Tibial nerve (tissue), 4 donors: ENCODE measurements around the gene PTGIS. TPM values are rescaled to one million over a fixed set of nuclear protein-coding genes. Genes with fewer than 3 reads are reported as not detected.

Experiments used
- DNase-seq, 2 donors: peaks; one replicate each; pipeline ENCODE4 v3.0.0-alpha.2; 2019; ENCODE audit warnings: low spot score in 2 of 2
- H3K27ac ChIP-seq, 4 donors: fragments of 200-600 bp; sonication (generic) in 3 of 4; one replicate each; pipeline ENCODE4 v1.5.1; 2017 to 2019; ENCODE audit warnings: mild to moderate bottlenecking in 1 of 4
- H3K27me3 ChIP-seq, 2 donors: fragments of 200-600 bp; sonication (generic) in 1 of 2; one replicate each; pipeline versions ENCODE4 v1.5.1 to v1.6.0; 2017 to 2019
- H3K36me3 ChIP-seq, 3 donors: fragments of 200-600 bp; sonication (generic); one replicate each; pipeline ENCODE4 v1.5.1; 2018 to 2019
- H3K4me1 ChIP-seq, 4 donors: fragments of 200-600 bp; sonication (generic) in 3 of 4; one replicate each; pipeline ENCODE4 v1.5.1; 2017 to 2019
- H3K4me3 ChIP-seq, 4 donors: fragments of 200-600 bp; sonication (generic) in 3 of 4; one replicate each; pipeline ENCODE4 v1.5.1; 2017 to 2019; ENCODE audit warnings: mild to moderate bottlenecking in 1 of 4, moderate library complexity in 1 of 4
- H3K9me3 ChIP-seq, 4 donors: fragments of 200-600 bp; sonication (generic) in 3 of 4; one replicate each; pipeline ENCODE4 v1.5.1; 2017 to 2019
- EP300 ChIP-seq, 2 donors: sonication (generic); formaldehyde crosslinking; IDR thresholded peaks; one replicate each; pipeline ENCODE4 v1.6.1; 2017; ENCODE audit warnings: antibody characterized with exemption in 2 of 2, mild to moderate bottlenecking in 1 of 2
- POLR2A ChIP-seq, 2 donors: fragments of 450-650 bp; IDR thresholded peaks; one replicate each; pipeline ENCODE4 v1.6.1; 2017; ENCODE audit warnings: antibody characterized with exemption in 2 of 2, mild to moderate bottlenecking in 2 of 2, moderate library complexity in 2 of 2
- WGBS, 2 donors: methylation state at CpG; one replicate each; pipeline ENCODE4 v1.1.5; 2018; 5-methylcytosine and 5-hydroxymethylcytosine counted together
- total RNA-seq, 4 donors: library from RNA; depleted of rRNA; stranded (reverse); fragments of >200 nt; gene quantifications; one replicate each; pipeline ENCODE4 v1.1.0, GENCODE V29; 2016
- TF ChIP-seq, protein P1 (sequence below), 5 experiments: fragments of 200-600 bp in 3 of 5; fragments of 450-650 bp in 2 of 5; sonication (generic) in 3 of 5; IDR thresholded peaks; one replicate each; pipeline ENCODE4 v1.5.1; 2016 to 2019; ENCODE audit warnings: antibody characterized with exemption in 5 of 5, mild to moderate bottlenecking in 3 of 5, moderate library complexity in 2 of 5

PTGIS gene
- total RNA-seq, 4 donors from 2014 or later: 31.5 to 92.4 (median 47.5) TPM

- TF ChIP-seq, protein P1, sequence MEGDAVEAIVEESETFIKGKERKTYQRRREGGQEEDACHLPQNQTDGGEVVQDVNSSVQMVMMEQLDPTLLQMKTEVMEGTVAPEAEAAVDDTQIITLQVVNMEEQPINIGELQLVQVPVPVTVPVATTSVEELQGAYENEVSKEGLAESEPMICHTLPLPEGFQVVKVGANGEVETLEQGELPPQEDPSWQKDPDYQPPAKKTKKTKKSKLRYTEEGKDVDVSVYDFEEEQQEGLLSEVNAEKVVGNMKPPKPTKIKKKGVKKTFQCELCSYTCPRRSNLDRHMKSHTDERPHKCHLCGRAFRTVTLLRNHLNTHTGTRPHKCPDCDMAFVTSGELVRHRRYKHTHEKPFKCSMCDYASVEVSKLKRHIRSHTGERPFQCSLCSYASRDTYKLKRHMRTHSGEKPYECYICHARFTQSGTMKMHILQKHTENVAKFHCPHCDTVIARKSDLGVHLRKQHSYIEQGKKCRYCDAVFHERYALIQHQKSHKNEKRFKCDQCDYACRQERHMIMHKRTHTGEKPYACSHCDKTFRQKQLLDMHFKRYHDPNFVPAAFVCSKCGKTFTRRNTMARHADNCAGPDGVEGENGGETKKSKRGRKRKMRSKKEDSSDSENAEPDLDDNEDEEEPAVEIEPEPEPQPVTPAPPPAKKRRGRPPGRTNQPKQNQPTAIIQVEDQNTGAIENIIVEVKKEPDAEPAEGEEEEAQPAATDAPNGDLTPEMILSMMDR (IDR thresholded peaks at IDR 0.05): no peak
- TF ChIP-seq EP300 (IDR thresholded peaks at IDR 0.05): no peak
- TF ChIP-seq POLR2A (IDR thresholded peaks at IDR 0.05): no peak
- peaks cover 0 to under 1% (median 0%) of the 10 kb centered on the region in 4 donors for H3K4me1 ChIP-seq
- H3K9me3 ChIP-seq: peaks cover 0 to 8% (median 0%) of the 10 kb centered on the region in 4 donors
- no peak overlapping the region for H3K27ac ChIP-seq
- peaks cover 0 to 5% (median 0%) of the 10 kb centered on the region in 3 donors for H3K36me3 ChIP-seq
- 65 to 68% methylated on average over 6 of the region's 6 CpGs for WGBS, 2 donors
- H3K27me3 ChIP-seq: no peaks in the 10 kb centered on the region
- DNase-seq: no peak
- no peak overlapping the region for H3K4me3 ChIP-seq
Observed at GRCh38 chr20:49503176-49503575, 64.8 kb downstream of the PTGIS start.

- H3K36me3 ChIP-seq: no peaks in the 10 kb centered on the region
- no peak overlapping the region for H3K4me3 ChIP-seq
- no peaks in the 10 kb centered on the region for H3K27me3 ChIP-seq
- WGBS, 2 donors: 77 to 88% methylated on average over 3 of the region's 3 CpGs
- H3K4me1 ChIP-seq: no peaks in the 10 kb centered on the region
- peaks cover 0 to 8% (median 0%) of the 10 kb centered on the region in 4 donors for H3K9me3 ChIP-seq
- DNase-seq: no peak
- no peak overlapping the region for H3K27ac ChIP-seq
- TF ChIP-seq EP300 (IDR thresholded peaks at IDR 0.05): no peak
- TF ChIP-seq, protein P1 (IDR thresholded peaks at IDR 0.05): no peak
- TF ChIP-seq POLR2A (IDR thresholded peaks at IDR 0.05): no peak
Observed at GRCh38 chr20:49501917-49502316, 66.0 kb downstream of the PTGIS start.

- H3K36me3 ChIP-seq: no peaks in the 10 kb centered on the region
- peaks cover 0 to 8% (median 0%) of the 10 kb centered on the region in 4 donors for H3K9me3 ChIP-seq
- 50 to 55% methylated on average over 1 of the region's 1 CpG for WGBS, 2 donors
- no peak overlapping the region for H3K4me3 ChIP-seq
- H3K27ac ChIP-seq: no peak overlapping the region
- DNase-seq: no peak
- TF ChIP-seq, protein P1 (IDR thresholded peaks at IDR 0.05): no peak
- TF ChIP-seq POLR2A (IDR thresholded peaks at IDR 0.05) (no peak), EP300 (IDR thresholded peaks at IDR 0.05) (no peak)
- H3K4me1 ChIP-seq: no peaks in the 10 kb centered on the region
- H3K27me3 ChIP-seq: no peaks in the 10 kb centered on the region
Observed at GRCh38 chr20:49497398-49497669, 70.6 kb downstream of the PTGIS start.

GRCh38 chr20:49496553-49497397 is 71.2 kb downstream of the PTGIS start:
- 61 to 63% methylated on average over 5 of the region's 5 CpGs for WGBS, 2 donors
- H3K27me3 ChIP-seq: no peaks in the 10 kb centered on the region
- no peaks in the 10 kb centered on the region for H3K4me1 ChIP-seq
- no peak overlapping the region for H3K4me3 ChIP-seq
- no peak for DNase-seq
- no peaks in the 10 kb centered on the region for H3K36me3 ChIP-seq
- peaks cover 0 to 5% (median 0%) of the 10 kb centered on the region in 4 donors for H3K9me3 ChIP-seq
- TF ChIP-seq POLR2A (IDR thresholded peaks at IDR 0.05): no peak
- TF ChIP-seq, protein P1 (IDR thresholded peaks at IDR 0.05): no peak
- TF ChIP-seq EP300 (IDR thresholded peaks at IDR 0.05): no peak
- H3K27ac ChIP-seq: no peak overlapping the region

- Histone ChIP-seq H3K27me3 (no peaks in the 10 kb centered on the region), H3K4me1 (no peaks in the 10 kb centered on the region), H3K27ac (no peak overlapping the region), H3K9me3 (peaks cover 0 to 4% (median 0%) of the 10 kb centered on the region in 4 donors), H3K36me3 (no peaks in the 10 kb centered on the region), H3K4me3 (no peak overlapping the region)
- TF ChIP-seq, protein P1 (IDR thresholded peaks at IDR 0.05): no peak
- no peak for TF ChIP-seq EP300 (IDR thresholded peaks at IDR 0.05)
- no peak for TF ChIP-seq POLR2A (IDR thresholded peaks at IDR 0.05)
- no peak for DNase-seq
- 86 to 88% methylated on average over 4 of the region's 4 CpGs for WGBS, 2 donors
Observed at GRCh38 chr20:49496043-49496442, 71.9 kb downstream of the PTGIS start.
